Tibial artery (tissue), 4 donors: ENCODE measurements around the gene CFAP58.

Source experiments
- DNase-seq, 2 donors: peaks; one replicate each; pipeline ENCODE4 v3.0.0-alpha.2; 2019
- H3K27ac ChIP-seq, 2 donors: fragments of 200-600 bp; sonication (generic) in 1 of 2; 1 replicate in 1 of 2; 2 replicates in 1 of 2; pipeline ENCODE4 v1.5.1; 2018 to 2019; ENCODE audit warnings: mild to moderate bottlenecking in 1 of 2
- H3K27me3 ChIP-seq, 2 donors: fragments of 200-600 bp; sonication (generic) in 1 of 2; one replicate each; pipeline versions ENCODE4 v1.5.1 to v1.6.0; 2016 to 2019
- H3K36me3 ChIP-seq, 3 donors: fragments of 200-600 bp; sonication (generic) in 2 of 3; one replicate each; pipeline ENCODE4 v1.5.1; 2016 to 2019; ENCODE audit warnings: mild to moderate bottlenecking in 2 of 3
- H3K4me1 ChIP-seq, 4 donors: fragments of 200-600 bp; sonication (generic) in 2 of 4; 1 replicate in 3 of 4; 2 replicates in 1 of 4; pipeline ENCODE4 v1.5.1; 2016 to 2019
- H3K4me3 ChIP-seq, 2 donors: fragments of 200-600 bp; sonication (generic) in 1 of 2; 1 replicate in 1 of 2; 2 replicates in 1 of 2; pipeline ENCODE4 v1.5.1; 2018 to 2019; ENCODE audit warnings: mild to moderate bottlenecking in 2 of 2
- H3K9me3 ChIP-seq, 3 donors: fragments of 200-600 bp; sonication (generic) in 1 of 3; one replicate each; pipeline ENCODE4 v1.5.1; 2016 to 2019
- CTCF ChIP-seq, 2 experiments: fragments of 200-600 bp in 1 of 2; fragments of 450-650 bp in 1 of 2; IDR thresholded peaks; one replicate each; pipeline ENCODE4 v1.5.1; 2017 to 2019; ENCODE audit warnings: antibody characterized with exemption in 2 of 2, mild to moderate bottlenecking in 1 of 2, moderate library complexity in 1 of 2
- intact Hi-C: fragments of 100-400 bp; cut with DNase I; formaldehyde crosslinking; loops from one replicate; pipeline ENCODE4 v1.15.0; 2023; ENCODE audit warnings: low total_unique reads

CFAP58 gene

GRCh38 chr10:104326991-104327610, 26.5 kb upstream of the CFAP58 start:
- no peaks in the 10 kb centered on the region for H3K27me3 ChIP-seq
- H3K36me3 ChIP-seq: no peaks in the 10 kb centered on the region
- intact Hi-C loops: no loop called here
- peaks cover 18 to 99% (median 91%) of the 10 kb centered on the region in 4 donors for H3K4me1 ChIP-seq
- peak overlapping the region; percentile 80 to 89 for H3K27ac ChIP-seq
- no peaks in the 10 kb centered on the region for H3K9me3 ChIP-seq
- peak in 1 of 2 donors; percentile 59 for DNase-seq
- TF ChIP-seq CTCF (IDR thresholded peaks at IDR 0.05): no peak
- peak overlapping the region in 1 of 2 donors; percentile 18 for H3K4me3 ChIP-seq

- peak in 1 of 2 donors; percentile 70 for DNase-seq
- intact Hi-C loops: no loop called here
- Histone ChIP-seq H3K27ac (peak overlapping the region; percentile 80 to 89), H3K4me3 (peak overlapping the region; percentile 9 to 18), H3K36me3 (no peaks in the 10 kb centered on the region), H3K9me3 (no peaks in the 10 kb centered on the region), H3K27me3 (no peaks in the 10 kb centered on the region), H3K4me1 (peaks cover 18 to 99% (median 91%) of the 10 kb centered on the region in 4 donors)
- TF ChIP-seq CTCF (IDR thresholded peaks at IDR 0.05): no peak
Observed at GRCh38 chr10:104327745-104328645, 25.6 kb upstream of the CFAP58 start.

- Histone ChIP-seq H3K27ac (peak overlapping the region; percentile 80 to 89), H3K4me1 (peaks cover 18 to 99% (median 92%) of the 10 kb centered on the region in 4 donors), H3K9me3 (no peaks in the 10 kb centered on the region), H3K36me3 (no peaks in the 10 kb centered on the region), H3K27me3 (no peaks in the 10 kb centered on the region), H3K4me3 (peak overlapping the region; percentile 9 to 18)
- no peak for TF ChIP-seq CTCF (IDR thresholded peaks at IDR 0.05)
- no peak for DNase-seq
- intact Hi-C loops: no loop called here
Observed at GRCh38 chr10:104328646-104328895, 25.1 kb upstream of the CFAP58 start.

GRCh38 chr10:104328896-104329710, 24.5 kb upstream of the CFAP58 start:
- TF ChIP-seq CTCF (IDR thresholded peaks at IDR 0.05): no peak
- no peaks in the 10 kb centered on the region for H3K27me3 ChIP-seq
- no peaks in the 10 kb centered on the region for H3K36me3 ChIP-seq
- H3K9me3 ChIP-seq: no peaks in the 10 kb centered on the region
- H3K4me3 ChIP-seq: peak overlapping the region; percentile 9 to 18
- intact Hi-C loops: no loop called here
- peak; percentile 85 to 93 for DNase-seq
- peak overlapping the region; percentile 80 to 89 for H3K27ac ChIP-seq
- H3K4me1 ChIP-seq: peaks cover 18 to 99% (median 90%) of the 10 kb centered on the region in 4 donors

GRCh38 chr10:104329735-104330134, 23.9 kb upstream of the CFAP58 start:
- Histone ChIP-seq H3K36me3 (no peaks in the 10 kb centered on the region), H3K4me1 (peaks cover 18 to 100% (median 93%) of the 10 kb centered on the region in 4 donors), H3K4me3 (peak overlapping the region in 1 of 2 donors; percentile 10), H3K27me3 (no peaks in the 10 kb centered on the region), H3K9me3 (no peaks in the 10 kb centered on the region), H3K27ac (peak overlapping the region; percentile 80 to 89)
- intact Hi-C loops: no loop called here
- TF ChIP-seq CTCF (IDR thresholded peaks at IDR 0.05): no peak
- DNase-seq: peak in 1 of 2 donors; percentile 71
